ENCODE data around the gene PLEKHG4B.
"Not testable (repeated sequence)": the region's sequence is repeated elsewhere in the genome, so short reads cannot be mapped to it uniquely, and the experiment has no call there.

The PLEKHG4B gene

DNA sequence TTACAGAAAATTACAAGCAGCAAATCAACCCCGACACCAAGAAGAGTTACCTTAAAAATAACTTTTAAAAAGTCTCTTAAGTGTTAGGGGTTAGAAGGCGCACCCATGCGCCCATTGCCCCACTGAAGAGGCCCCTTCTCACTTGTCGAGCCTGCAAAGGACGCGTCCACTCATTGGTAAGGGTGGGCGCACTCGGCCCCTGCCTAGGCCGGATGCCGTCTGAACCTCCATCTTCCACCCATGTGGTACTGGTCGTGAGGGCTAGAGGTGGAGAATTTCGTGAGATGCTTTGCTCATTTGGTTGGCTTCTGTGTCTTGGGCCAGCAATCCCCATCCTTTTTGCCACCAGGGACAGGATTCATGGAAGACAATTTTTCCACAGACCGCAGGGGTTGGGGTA lies 71.9 kb downstream of the PLEKHG4B start:
- H3K9me2 ChIP-seq (replicated peaks; ENCODE audit: insufficient read depth, low read length) = no peaks in the 10 kb centered on the region
- no peak overlapping the region for H3K4me2 ChIP-seq (ENCODE audit: low read depth, low read length, poor library complexity, severe bottlenecking)
- no peak overlapping the region for H3K27ac ChIP-seq (ENCODE audit: low read depth, low read length)
- no peaks in the 10 kb centered on the region for H4K20me1 ChIP-seq (ENCODE audit: low read depth, low read length)
- TF ChIP-seq EZH2phosphoT487 (conservative IDR thresholded peaks at IDR 0.05; ENCODE audit: low read length) = no peak
- TF ChIP-seq, protein P1, sequence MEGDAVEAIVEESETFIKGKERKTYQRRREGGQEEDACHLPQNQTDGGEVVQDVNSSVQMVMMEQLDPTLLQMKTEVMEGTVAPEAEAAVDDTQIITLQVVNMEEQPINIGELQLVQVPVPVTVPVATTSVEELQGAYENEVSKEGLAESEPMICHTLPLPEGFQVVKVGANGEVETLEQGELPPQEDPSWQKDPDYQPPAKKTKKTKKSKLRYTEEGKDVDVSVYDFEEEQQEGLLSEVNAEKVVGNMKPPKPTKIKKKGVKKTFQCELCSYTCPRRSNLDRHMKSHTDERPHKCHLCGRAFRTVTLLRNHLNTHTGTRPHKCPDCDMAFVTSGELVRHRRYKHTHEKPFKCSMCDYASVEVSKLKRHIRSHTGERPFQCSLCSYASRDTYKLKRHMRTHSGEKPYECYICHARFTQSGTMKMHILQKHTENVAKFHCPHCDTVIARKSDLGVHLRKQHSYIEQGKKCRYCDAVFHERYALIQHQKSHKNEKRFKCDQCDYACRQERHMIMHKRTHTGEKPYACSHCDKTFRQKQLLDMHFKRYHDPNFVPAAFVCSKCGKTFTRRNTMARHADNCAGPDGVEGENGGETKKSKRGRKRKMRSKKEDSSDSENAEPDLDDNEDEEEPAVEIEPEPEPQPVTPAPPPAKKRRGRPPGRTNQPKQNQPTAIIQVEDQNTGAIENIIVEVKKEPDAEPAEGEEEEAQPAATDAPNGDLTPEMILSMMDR (IDR thresholded peaks at IDR 0.05; ENCODE audit: insufficient read depth, low read length, poor library complexity, severe bottlenecking) = no peak
- H3K79me2 ChIP-seq (ENCODE audit: insufficient read depth, low read length) = no peaks in the 10 kb centered on the region
- H2AFZ ChIP-seq (ENCODE audit: low read depth, low read length, severe bottlenecking) = no peak overlapping the region
- H3K4me3 ChIP-seq (ENCODE audit: insufficient read depth, low read length, poor library complexity, severe bottlenecking) = no peak overlapping the region
- no peak overlapping the region for H3K9ac ChIP-seq (ENCODE audit: low read length)
- peaks cover 4% of the 10 kb centered on the region; the same call in 1 of the 2 replicates for H3K9me3 ChIP-seq (ENCODE audit: insufficient read depth, low read length)
- no peaks in the 10 kb centered on the region for H3K27me3 ChIP-seq (ENCODE audit: low read length)
- H3F3A ChIP-seq (ENCODE audit: insufficient read depth) = no peaks in the 10 kb centered on the region
- H3K36me3 ChIP-seq (ENCODE audit: low read length) = no peaks in the 10 kb centered on the region

DNA sequence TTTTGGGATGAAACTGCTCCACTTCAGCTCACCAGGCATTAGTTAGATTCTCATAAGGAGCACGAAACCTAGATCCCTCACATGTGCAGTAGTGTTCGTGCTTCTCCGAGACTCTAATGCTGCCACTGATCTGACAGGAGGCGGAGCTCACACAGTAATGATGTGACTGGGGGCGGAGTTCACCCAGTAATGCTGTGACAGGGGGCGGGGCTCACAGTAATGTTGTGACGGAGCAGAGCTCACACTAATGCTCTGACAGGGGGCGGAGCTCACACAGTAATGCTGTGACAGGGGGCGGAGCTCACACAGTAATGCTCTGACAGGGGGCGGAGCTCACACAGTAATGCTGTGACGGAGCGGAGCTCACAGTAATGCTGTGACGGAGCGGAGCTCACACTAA lies 72.3 kb downstream of the PLEKHG4B start:
- H3K36me3 ChIP-seq (ENCODE audit: low read length) = no peaks in the 10 kb centered on the region
- no peaks in the 10 kb centered on the region for H3F3A ChIP-seq (ENCODE audit: insufficient read depth)
- H3K27me3 ChIP-seq (ENCODE audit: low read length) = no peaks in the 10 kb centered on the region
- no peak overlapping the region for H2AFZ ChIP-seq (ENCODE audit: low read depth, low read length, severe bottlenecking)
- H3K79me2 ChIP-seq (ENCODE audit: insufficient read depth, low read length) = no peaks in the 10 kb centered on the region
- H4K20me1 ChIP-seq (ENCODE audit: low read depth, low read length) = no peaks in the 10 kb centered on the region
- no peak overlapping the region for H3K9ac ChIP-seq (ENCODE audit: low read length)
- TF ChIP-seq EZH2phosphoT487 (conservative IDR thresholded peaks at IDR 0.05; ENCODE audit: low read length) = no peak
- TF ChIP-seq, protein P1 (IDR thresholded peaks at IDR 0.05; ENCODE audit: insufficient read depth, low read length, poor library complexity, severe bottlenecking) = no peak
- H3K4me2 ChIP-seq (ENCODE audit: low read depth, low read length, poor library complexity, severe bottlenecking) = no peak overlapping the region
- no peak overlapping the region for H3K4me3 ChIP-seq (ENCODE audit: insufficient read depth, low read length, poor library complexity, severe bottlenecking)
- H3K9me3 ChIP-seq (ENCODE audit: insufficient read depth, low read length) = peaks cover under 1% of the 10 kb centered on the region; the same call in 1 of the 2 replicates
- no peak overlapping the region for H3K27ac ChIP-seq (ENCODE audit: low read depth, low read length)
- no peaks in the 10 kb centered on the region for H3K9me2 ChIP-seq (replicated peaks; ENCODE audit: insufficient read depth, low read length)

DNA sequence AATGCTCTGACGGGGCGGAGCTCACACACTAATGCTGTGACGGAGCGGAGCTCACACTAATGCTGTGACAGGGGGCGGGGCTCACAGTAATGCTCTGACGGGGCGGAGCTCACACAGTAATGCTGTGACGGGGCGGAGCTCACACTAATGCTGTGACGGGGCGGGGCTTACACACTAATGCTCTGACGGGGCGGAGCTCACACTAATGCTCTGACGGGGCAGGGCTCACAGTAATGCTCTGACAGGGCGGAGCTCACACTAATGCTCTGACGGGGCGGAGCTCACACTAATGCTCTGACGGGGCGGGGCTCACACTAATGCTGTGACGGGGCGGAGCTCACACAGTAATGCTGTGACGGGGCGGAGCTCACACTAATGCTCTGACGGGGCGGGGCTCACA lies 72.8 kb downstream of the PLEKHG4B start:
- H3K9me2 ChIP-seq (replicated peaks; ENCODE audit: insufficient read depth, low read length); H3F3A ChIP-seq (ENCODE audit: insufficient read depth); H3K36me3 ChIP-seq (ENCODE audit: low read length); H2AFZ ChIP-seq (ENCODE audit: low read depth, low read length, severe bottlenecking); H3K27ac ChIP-seq (ENCODE audit: low read depth, low read length); H3K4me3 ChIP-seq (ENCODE audit: insufficient read depth, low read length, poor library complexity, severe bottlenecking); H4K20me1 ChIP-seq (ENCODE audit: low read depth, low read length); H3K4me2 ChIP-seq (ENCODE audit: low read depth, low read length, poor library complexity, severe bottlenecking); H3K9ac ChIP-seq (ENCODE audit: low read length); H3K27me3 ChIP-seq (ENCODE audit: low read length); H3K79me2 ChIP-seq (ENCODE audit: insufficient read depth, low read length); H3K9me3 ChIP-seq (ENCODE audit: insufficient read depth, low read length): not testable (repeated sequence)

DNA sequence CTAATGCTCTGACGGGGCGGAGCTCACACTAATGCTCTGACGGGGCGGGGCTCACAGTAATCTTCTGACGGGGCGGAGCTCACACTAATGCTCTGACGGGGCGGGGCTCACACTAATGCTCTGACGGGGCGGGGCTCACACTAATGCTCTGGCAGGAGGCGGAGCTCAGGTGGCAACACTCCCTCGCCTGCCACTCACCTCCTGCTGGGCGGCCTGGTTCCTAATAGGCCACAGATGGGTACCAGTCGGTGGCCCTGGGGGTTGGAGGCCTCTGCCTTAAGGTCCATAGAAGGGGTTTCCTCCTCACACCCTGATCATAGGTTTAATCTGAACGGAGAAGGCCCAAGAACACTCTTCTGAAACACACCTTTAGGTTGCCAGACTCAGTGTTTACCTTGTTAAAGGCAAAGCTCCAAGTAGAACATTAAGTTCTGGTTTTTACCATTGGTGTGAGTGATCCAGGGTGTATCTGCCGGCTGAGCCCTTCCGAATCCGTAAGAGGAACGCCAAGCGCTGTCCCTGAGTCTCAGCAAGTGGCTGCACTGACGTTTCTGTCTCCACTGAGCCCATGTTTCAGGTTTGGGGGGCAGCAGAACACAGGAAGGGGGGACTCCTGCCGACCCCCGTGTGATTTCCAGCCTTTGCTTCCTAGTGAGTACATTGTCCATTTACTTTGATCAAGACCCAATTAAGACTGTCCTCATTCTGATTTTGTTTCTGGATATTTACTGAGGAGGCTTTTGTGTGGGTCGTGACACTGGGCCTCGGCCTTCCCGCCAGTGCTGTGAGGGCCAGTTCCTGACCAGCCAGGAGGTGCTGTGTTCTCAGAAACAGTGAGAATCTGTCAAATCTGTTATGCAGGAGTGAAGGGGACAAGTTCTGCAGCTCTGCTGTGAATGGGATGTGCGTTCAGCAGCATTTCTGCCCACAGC lies 74.7 kb downstream of the PLEKHG4B start:
- H3K27ac ChIP-seq (ENCODE audit: low read depth, low read length) = no peak overlapping the region
- H3K27me3 ChIP-seq (ENCODE audit: low read length) = no peaks in the 10 kb centered on the region
- TF ChIP-seq, protein P1 (IDR thresholded peaks at IDR 0.05; ENCODE audit: insufficient read depth, low read length, poor library complexity, severe bottlenecking) = no peak
- no peak for TF ChIP-seq EZH2phosphoT487 (conservative IDR thresholded peaks at IDR 0.05; ENCODE audit: low read length)
- no peaks in the 10 kb centered on the region for H3K9me3 ChIP-seq (ENCODE audit: insufficient read depth, low read length)
- no peaks in the 10 kb centered on the region for H3F3A ChIP-seq (ENCODE audit: insufficient read depth)
- H4K20me1 ChIP-seq (ENCODE audit: low read depth, low read length) = no peaks in the 10 kb centered on the region
- H3K79me2 ChIP-seq (ENCODE audit: insufficient read depth, low read length) = no peaks in the 10 kb centered on the region
- no peak overlapping the region for H2AFZ ChIP-seq (ENCODE audit: low read depth, low read length, severe bottlenecking)
- H3K36me3 ChIP-seq (ENCODE audit: low read length) = no peaks in the 10 kb centered on the region
- H3K9ac ChIP-seq (ENCODE audit: low read length) = no peak overlapping the region
- H3K9me2 ChIP-seq (replicated peaks; ENCODE audit: insufficient read depth, low read length) = no peaks in the 10 kb centered on the region
- H3K4me3 ChIP-seq (ENCODE audit: insufficient read depth, low read length, poor library complexity, severe bottlenecking) = no peak overlapping the region
- no peak overlapping the region for H3K4me2 ChIP-seq (ENCODE audit: low read depth, low read length, poor library complexity, severe bottlenecking)
